ENCODE measurements around the gene HCFC1.

The HCFC1 gene

DNA sequence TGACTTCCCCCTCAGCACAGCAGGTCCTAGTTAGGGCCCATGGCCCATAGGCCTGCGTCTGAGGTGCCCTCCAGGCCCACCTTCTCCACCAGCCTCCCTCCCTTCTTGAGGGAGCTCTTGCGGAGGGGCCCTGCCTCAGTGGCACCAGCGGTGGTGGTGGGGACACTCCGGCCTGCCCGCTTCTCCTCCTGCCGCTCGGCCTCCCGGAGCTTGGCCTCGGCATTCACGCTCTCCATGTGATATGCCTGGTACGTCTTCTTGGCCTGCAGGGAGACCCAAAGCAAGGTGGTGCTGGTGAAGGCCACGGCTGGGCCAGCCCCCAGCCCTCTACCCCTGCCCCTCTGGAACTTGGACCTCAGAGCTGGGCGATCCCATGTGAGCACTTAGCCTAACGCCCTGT lies 51.1 kb downstream of the HCFC1 start:
- H3K4me3 Mint-ChIP-seq, result no peak overlapping the region
- no peak overlapping the region for H3K27ac Mint-ChIP-seq
- no peaks in the 10 kb centered on the region for H3K27me3 Mint-ChIP-seq
- H3K9me3 Mint-ChIP-seq, result no peaks in the 10 kb centered on the region
- no peaks in the 10 kb centered on the region for H3K36me3 Mint-ChIP-seq
- H3K4me1 Mint-ChIP-seq, result peaks cover 30% of the 10 kb centered on the region

DNA sequence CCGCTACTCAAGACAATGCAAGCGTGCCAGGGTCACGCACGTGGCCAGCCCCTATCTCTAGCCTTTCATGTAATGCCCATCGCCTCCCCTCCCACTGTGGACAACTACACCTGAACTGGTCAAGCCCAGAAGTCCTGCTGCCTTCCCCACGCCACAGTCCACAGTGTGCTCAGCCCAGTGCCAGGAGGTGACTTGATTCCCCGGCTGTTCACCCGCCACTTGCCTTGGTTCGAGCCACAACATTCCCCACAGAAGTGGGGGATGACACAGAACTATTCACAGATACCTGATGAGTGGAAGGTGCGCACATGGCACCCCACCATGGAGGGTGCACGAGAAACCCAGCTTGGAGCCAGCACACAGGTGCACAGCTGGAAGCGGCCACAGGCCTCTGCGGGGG lies 52.3 kb downstream of the HCFC1 start:
- H3K27ac Mint-ChIP-seq, result no peak overlapping the region
- no peaks in the 10 kb centered on the region for H3K36me3 Mint-ChIP-seq
- no peaks in the 10 kb centered on the region for H3K9me3 Mint-ChIP-seq
- H3K27me3 Mint-ChIP-seq, result no peaks in the 10 kb centered on the region
- peaks cover 23% of the 10 kb centered on the region for H3K4me1 Mint-ChIP-seq
- no peak overlapping the region for H3K4me3 Mint-ChIP-seq

DNA sequence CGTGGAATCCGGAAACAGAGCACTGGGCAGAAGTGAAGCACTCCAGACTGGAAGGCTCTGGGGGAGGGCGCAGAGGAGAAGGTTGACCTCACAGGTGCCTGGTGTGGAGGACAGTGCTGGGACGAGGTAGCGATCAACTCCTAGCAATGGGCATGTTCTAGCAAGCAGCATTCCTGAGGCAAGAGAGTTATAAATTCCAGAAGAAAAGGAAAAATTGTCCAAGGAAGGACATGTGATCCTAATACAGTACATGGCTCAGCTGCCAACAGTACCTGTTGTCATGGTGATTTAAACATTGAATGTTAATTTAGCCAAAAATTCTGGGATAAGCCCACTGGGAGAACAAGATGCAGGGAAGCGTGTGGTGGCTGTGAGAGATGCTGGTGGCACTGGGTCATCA lies 53.7 kb downstream of the HCFC1 start:
- H3K36me3 Mint-ChIP-seq, result no peaks in the 10 kb centered on the region
- no peak overlapping the region for H3K27ac Mint-ChIP-seq
- no peaks in the 10 kb centered on the region for H3K9me3 Mint-ChIP-seq
- no peaks in the 10 kb centered on the region for H3K27me3 Mint-ChIP-seq
- peaks cover 16% of the 10 kb centered on the region for H3K4me1 Mint-ChIP-seq
- H3K4me3 Mint-ChIP-seq, result no peak overlapping the region

GRCh38 chrX:153913701-153914100 lies 57.9 kb downstream of the HCFC1 start:
- no peaks in the 10 kb centered on the region for H3K27me3 Mint-ChIP-seq
- no peak overlapping the region for H3K27ac Mint-ChIP-seq
- no peak overlapping the region for H3K4me3 Mint-ChIP-seq
- no peaks in the 10 kb centered on the region for H3K9me3 Mint-ChIP-seq
- H3K4me1 Mint-ChIP-seq, result peaks cover 7% of the 10 kb centered on the region
- H3K36me3 Mint-ChIP-seq, result no peaks in the 10 kb centered on the region

DNA sequence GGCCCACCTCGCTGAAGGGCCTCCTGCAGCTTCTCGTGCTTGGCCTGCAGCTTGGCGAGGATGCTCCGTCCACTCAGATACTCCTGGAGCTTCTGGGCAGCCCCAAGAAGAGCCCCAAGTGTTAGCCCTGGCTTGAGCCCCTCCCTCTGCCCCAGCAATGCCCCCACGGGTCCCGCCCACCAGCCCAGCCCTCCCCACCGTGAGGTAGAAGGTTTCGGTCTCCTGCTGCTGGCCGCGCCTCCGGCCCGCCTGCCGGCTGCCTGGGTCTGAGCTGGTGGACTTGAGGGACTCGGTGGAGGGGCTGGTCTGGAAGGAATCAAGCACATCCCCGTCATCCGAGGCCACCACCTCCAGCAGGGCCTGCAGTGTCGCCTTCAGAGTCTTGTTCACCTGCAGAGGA lies 58.4 kb downstream of the HCFC1 start:
- peaks cover 7% of the 10 kb centered on the region for H3K4me1 Mint-ChIP-seq
- no peak overlapping the region for H3K4me3 Mint-ChIP-seq
- H3K27me3 Mint-ChIP-seq, result no peaks in the 10 kb centered on the region
- H3K36me3 Mint-ChIP-seq, result no peaks in the 10 kb centered on the region
- no peak overlapping the region for H3K27ac Mint-ChIP-seq
- no peaks in the 10 kb centered on the region for H3K9me3 Mint-ChIP-seq

- H3K36me3 Mint-ChIP-seq, result no peaks in the 10 kb centered on the region
- H3K27me3 Mint-ChIP-seq, result no peaks in the 10 kb centered on the region
- H3K4me3 Mint-ChIP-seq, result peak overlapping the region; percentile 9
- H3K9me3 Mint-ChIP-seq, result no peaks in the 10 kb centered on the region
- peak overlapping the region; percentile 91 for H3K27ac Mint-ChIP-seq
- H3K4me1 Mint-ChIP-seq, result peaks cover 7% of the 10 kb centered on the region
Measured at GRCh38 chrX:153911798-153912197, 59.8 kb downstream of the HCFC1 start.

DNA sequence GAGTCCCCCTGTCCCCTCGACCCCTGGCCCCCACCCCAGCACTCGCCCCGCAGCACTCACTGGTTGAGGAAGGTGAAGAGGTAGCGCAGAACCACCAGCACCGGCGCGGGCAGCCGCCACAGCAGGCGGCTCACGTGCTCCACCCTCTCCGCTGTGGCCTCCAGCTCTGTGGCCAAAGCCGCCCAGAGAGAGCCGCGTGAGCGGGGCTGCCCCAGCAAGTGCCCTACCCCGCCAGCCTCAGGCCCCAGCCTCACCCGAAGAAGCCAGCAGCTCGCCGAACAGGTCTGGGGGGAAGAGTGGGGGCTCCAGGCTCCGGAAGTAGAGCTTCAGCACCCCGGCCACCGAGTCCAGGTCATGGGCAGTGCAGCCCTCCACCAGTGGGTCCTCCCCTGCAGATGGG lies 61.2 kb downstream of the HCFC1 start:
- Mint-ChIP-seq H3K27ac (no peak overlapping the region), H3K4me1 (peaks cover 7% of the 10 kb centered on the region), H3K9me3 (no peaks in the 10 kb centered on the region), H3K4me3 (no peak overlapping the region), H3K27me3 (no peaks in the 10 kb centered on the region), H3K36me3 (no peaks in the 10 kb centered on the region)

- Mint-ChIP-seq H3K9me3 (no peaks in the 10 kb centered on the region), H3K4me1 (peaks cover 7% of the 10 kb centered on the region), H3K4me3 (no peak overlapping the region), H3K36me3 (no peaks in the 10 kb centered on the region), H3K27me3 (no peaks in the 10 kb centered on the region), H3K27ac (no peak overlapping the region)
Measured at GRCh38 chrX:153909980-153910360, 61.6 kb downstream of the HCFC1 start.

DNA sequence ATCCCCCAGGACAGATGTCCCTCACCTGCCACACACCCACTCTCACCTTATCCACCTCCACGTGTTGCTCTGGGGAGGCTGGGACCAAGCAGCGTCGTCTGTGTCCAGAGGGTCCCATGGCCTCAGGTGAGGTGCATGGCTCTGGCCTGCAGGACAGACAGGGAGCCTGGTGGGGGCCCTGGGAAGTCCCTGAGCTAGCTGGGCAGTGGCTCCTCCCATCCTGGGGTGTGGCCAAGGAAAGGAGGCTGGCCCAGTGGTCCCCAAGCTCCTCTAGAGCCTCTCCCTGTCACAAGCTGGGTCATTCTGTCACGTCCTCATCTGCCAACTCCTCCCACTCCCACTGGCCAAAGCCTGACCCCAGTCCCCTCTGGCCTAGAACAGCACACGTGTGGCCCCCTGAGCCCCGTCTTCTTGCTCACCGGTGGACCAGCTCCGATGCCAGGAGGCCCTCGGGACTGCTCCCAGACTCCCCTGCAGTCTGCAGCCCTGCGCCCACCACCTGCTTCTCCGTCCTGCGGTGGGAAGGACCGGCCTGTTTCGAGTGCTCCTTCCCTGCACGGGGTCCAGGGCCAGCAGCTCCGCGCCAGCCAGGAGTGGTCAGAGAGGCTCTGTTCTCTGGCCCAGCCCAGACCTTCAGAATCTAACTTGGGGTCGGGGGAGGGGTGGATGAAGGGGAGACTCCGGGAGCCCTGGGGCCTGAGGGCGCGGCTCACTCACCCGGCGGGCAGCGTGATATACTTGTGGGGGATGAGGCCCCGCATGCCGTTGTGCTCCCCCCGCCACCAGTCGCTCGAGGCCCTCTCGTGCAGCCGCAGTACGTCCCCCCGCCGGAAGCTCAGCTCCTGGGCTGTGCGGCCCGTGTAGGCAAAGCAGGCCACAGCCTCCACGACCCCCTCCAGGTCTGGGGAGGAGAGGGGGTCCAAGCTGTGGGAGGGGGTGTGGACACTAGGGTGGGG lies 62.3 kb downstream of the HCFC1 start:
- no peaks in the 10 kb centered on the region for H3K9me3 Mint-ChIP-seq
- peaks cover 11% of the 10 kb centered on the region for H3K4me1 Mint-ChIP-seq
- no peak overlapping the region for H3K27ac Mint-ChIP-seq
- no peaks in the 10 kb centered on the region for H3K27me3 Mint-ChIP-seq
- no peaks in the 10 kb centered on the region for H3K36me3 Mint-ChIP-seq
- H3K4me3 Mint-ChIP-seq, result no peak overlapping the region

DNA sequence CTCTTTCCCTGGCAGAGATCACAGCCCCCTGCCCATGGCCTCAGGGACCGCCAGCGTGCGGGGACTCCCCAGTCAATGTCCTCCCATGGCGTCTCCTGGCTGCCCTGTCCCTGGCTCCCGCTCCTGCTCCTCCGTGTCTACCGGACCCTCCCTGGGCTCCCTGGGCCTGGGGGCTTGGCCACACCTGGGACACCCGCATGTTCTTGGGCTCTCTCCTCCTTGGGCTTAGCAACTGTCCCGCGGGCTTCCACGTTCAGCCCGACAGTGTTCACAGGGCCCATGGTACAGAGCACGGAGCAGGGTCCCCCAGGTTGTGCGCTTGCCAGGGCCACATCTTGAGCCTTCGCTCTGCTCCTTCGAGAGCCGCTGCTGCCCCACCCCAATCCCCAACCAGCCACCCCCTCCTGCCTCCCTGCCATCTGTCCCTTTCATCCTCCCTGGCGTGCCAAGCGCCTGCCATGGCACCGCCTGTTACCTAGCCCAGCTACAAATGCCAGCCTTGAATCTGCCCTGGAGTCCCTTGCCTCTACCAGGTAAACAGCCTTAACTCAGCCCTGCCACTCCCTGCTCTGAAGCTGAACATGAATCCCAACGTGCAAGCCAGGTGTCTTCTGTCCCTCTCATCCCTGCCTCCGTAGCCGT lies 63.3 kb downstream of the HCFC1 start:
- no peaks in the 10 kb centered on the region for H3K27me3 Mint-ChIP-seq
- no peaks in the 10 kb centered on the region for H3K36me3 Mint-ChIP-seq
- no peak overlapping the region for H3K27ac Mint-ChIP-seq
- no peak overlapping the region for H3K4me3 Mint-ChIP-seq
- H3K4me1 Mint-ChIP-seq, result peaks cover 18% of the 10 kb centered on the region
- no peaks in the 10 kb centered on the region for H3K9me3 Mint-ChIP-seq

DNA sequence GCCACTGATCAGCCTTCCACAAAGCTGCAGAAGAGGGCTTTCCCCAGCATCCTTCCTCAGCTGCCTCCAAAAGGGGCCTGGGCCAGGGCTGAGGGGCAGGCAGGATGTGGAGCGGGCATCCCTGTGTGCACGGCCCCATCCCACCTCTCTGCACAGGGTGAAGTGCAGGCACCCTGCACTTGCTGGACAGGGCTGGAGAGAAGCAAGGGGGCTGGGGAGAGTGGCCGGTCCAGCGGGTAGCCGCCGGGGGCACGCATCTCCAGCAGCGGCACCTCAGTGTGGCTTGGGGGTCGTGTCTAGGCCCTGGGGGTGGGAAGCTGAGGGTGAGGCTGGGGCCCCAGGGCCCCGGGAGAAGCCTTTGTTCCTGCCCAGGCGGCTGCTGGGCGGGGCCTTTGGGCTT lies 64.2 kb downstream of the HCFC1 start:
- H3K9me3 Mint-ChIP-seq, result no peaks in the 10 kb centered on the region
- no peaks in the 10 kb centered on the region for H3K36me3 Mint-ChIP-seq
- no peak overlapping the region for H3K27ac Mint-ChIP-seq
- peaks cover 24% of the 10 kb centered on the region for H3K4me1 Mint-ChIP-seq
- H3K4me3 Mint-ChIP-seq, result no peak overlapping the region
- no peaks in the 10 kb centered on the region for H3K27me3 Mint-ChIP-seq

DNA sequence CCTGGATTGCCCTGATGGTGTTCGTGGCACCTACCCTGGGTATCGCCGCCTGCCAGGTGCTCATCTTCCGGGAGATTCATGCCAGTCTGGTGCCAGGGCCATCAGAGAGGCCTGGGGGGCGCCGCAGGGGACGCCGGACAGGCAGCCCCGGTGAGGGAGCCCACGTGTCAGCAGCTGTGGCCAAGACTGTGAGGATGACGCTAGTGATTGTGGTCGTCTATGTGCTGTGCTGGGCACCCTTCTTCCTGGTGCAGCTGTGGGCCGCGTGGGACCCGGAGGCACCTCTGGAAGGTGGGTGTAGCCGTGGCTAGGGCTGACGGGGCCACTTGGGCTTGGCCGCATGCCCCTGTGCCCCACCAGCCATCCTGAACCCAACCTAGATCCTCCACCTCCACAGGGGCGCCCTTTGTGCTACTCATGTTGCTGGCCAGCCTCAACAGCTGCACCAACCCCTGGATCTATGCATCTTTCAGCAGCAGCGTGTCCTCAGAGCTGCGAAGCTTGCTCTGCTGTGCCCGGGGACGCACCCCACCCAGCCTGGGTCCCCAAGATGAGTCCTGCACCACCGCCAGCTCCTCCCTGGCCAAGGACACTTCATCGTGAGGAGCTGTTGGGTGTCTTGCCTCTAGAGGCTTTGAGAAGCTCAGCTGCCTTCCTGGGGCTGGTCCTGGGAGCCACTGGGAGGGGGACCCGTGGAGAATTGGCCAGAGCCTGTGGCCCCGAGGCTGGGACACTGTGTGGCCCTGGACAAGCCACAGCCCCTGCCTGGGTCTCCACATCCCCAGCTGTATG lies 65.3 kb downstream of the HCFC1 start:
- Mint-ChIP-seq H3K9me3 (no peaks in the 10 kb centered on the region), H3K4me3 (no peak overlapping the region), H3K36me3 (no peaks in the 10 kb centered on the region), H3K27ac (peak overlapping the region; percentile 35), H3K27me3 (no peaks in the 10 kb centered on the region), H3K4me1 (peaks cover 25% of the 10 kb centered on the region)

GRCh38 chrX:153905481-153906095 lies 66.0 kb downstream of the HCFC1 start:
- Mint-ChIP-seq H3K9me3 (no peaks in the 10 kb centered on the region), H3K27ac (no peak overlapping the region), H3K4me3 (no peak overlapping the region), H3K27me3 (no peaks in the 10 kb centered on the region), H3K4me1 (peaks cover 33% of the 10 kb centered on the region), H3K36me3 (no peaks in the 10 kb centered on the region)

DNA sequence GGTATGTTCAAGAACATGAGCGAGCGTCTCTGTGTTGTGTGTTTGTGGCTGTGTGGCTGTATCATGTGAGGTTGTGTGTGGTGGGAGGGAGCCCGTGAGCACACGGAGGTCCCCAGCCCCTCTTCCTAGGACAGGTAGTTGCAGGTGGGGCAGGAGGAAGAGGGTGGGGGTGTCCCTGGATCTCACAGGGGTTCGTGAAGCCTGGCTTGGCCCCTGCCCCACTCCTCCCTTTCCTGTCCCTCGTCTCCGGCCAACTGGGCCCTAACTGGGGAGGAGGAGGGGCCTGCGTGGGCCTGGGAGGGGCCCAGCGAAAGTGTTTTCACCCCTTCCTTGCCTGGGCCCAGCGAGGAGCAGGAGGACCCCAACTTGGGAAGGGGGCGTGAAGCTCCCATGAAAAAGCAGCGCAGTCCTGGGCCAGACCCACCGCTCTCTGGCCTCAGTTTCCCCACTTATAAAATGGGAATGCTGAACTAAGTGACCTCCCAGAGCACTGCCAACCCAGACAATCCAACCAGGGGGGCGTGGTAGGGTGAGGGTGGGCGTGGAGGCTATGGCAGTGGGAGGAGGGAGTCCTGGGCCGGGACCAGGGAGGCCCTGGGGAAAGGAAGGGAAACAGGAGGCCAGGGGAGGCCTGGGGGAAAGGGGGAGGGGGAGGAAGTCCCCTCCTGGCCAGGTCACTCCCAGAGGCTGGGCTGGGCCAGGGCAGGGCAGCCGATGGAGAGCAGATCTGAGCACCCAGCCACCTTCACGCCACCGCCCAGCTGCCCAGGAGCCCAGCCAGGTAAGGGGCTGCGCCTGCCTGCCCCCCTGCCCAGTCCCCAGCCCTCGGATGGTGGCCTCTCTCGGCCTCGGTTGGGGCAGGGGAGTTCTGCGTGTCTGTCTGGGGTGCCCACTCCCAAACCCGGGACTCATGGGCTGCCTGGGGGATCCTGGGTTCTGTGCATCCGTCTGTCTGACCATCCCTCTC lies 67.3 kb downstream of the HCFC1 start, which contains the start of gene AVPR2:
Gene AVPR2 (plus strand): TSS at position 683 of the 967 bp plus-strand sequence. CDS start 473 bp downstream, outside the sequence.
- peak within 1 kb of the TSS; percentile 39 for H3K4me3 Mint-ChIP-seq
- H3K36me3 Mint-ChIP-seq, result no peaks in the 10 kb centered on the region
- H3K27ac Mint-ChIP-seq, result peak within 1 kb of the TSS; percentile 21

More for the DNA sequence above, 67.3 kb downstream of the HCFC1 start, which contains the start of gene AVPR2:
- H3K27me3 Mint-ChIP-seq, result no peaks in the 10 kb centered on the region
- H3K9me3 Mint-ChIP-seq, result no peaks in the 10 kb centered on the region
- peaks cover 34% of the 10 kb centered on the region for H3K4me1 Mint-ChIP-seq

Data from activated naive CD4-positive, alpha-beta T cell treated with anti-CD3 and anti-CD28 coated beads, Interleukin-2, amount 50 U/mL, for 24 hours (primary cell).